HEK293 (cell line): Measurements from ENCODE around the gene RGS6.

Experiments
- ZFP41 ChIP-seq: fragments of 450-650 bp; formaldehyde crosslinking; IDR thresholded peaks from 2 replicates; pipeline ENCODE4 v1.5.1; 2016; ENCODE audit warnings: missing biosample characterization, missing genetic modification characterization, borderline replicate concordance
- ZNF10 ChIP-seq: fragments of 450-650 bp; formaldehyde crosslinking; IDR thresholded peaks from 2 replicates; pipeline ENCODE4 v1.5.1; 2017; ENCODE audit warnings: missing biosample characterization, missing genetic modification characterization
- ZSCAN5A ChIP-seq: fragments of 450-650 bp; formaldehyde crosslinking; IDR thresholded peaks from 2 replicates; pipeline ENCODE4 v1.5.1; 2016; ENCODE audit warnings: missing biosample characterization, missing genetic modification characterization
- TF ChIP-seq, protein P1 (sequence below): fragments of 450-650 bp; formaldehyde crosslinking; IDR thresholded peaks from 2 replicates; pipeline ENCODE4 v1.5.1; 2016; ENCODE audit warnings: missing biosample characterization, missing genetic modification characterization
- TF ChIP-seq, protein P2 (sequence below): fragments of 450-650 bp; formaldehyde crosslinking; IDR thresholded peaks from 2 replicates; pipeline ENCODE4 v1.5.1; 2017; ENCODE audit warnings: missing biosample characterization, missing genetic modification characterization

DNA sequence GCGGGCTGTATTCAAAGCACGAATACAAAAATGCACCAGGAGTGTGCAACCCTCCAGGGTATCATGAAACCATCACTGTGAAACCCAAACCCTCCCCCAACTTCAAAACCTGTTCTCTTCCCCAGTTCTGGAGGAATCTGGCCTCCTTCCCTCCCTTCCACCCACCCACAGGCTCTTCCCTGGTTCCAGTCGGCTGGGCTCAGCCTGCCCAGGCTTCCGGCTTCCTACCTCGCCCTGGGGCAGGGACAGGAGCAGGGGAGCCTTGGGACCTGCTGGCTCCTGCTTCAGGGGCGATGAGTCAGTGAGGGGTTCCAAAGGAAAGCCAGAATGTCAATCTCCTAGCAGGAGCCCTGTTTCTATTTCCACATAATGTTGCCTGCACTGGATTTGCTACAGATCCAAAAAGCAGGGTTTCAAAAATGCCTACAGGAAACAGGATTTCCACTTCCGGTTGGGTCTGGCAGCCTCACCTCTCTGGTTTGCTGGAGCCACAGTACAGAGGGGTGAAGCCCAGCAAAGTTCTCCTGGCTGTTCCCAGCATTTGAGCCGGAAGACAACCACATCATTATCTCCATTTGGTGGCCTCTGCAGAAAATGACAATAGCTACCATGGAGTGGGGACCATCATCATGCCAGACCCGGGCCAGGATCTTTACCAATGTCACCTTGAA lies 683.4 kb downstream of the RGS6 start:
- TF ChIP-seq, protein P1, sequence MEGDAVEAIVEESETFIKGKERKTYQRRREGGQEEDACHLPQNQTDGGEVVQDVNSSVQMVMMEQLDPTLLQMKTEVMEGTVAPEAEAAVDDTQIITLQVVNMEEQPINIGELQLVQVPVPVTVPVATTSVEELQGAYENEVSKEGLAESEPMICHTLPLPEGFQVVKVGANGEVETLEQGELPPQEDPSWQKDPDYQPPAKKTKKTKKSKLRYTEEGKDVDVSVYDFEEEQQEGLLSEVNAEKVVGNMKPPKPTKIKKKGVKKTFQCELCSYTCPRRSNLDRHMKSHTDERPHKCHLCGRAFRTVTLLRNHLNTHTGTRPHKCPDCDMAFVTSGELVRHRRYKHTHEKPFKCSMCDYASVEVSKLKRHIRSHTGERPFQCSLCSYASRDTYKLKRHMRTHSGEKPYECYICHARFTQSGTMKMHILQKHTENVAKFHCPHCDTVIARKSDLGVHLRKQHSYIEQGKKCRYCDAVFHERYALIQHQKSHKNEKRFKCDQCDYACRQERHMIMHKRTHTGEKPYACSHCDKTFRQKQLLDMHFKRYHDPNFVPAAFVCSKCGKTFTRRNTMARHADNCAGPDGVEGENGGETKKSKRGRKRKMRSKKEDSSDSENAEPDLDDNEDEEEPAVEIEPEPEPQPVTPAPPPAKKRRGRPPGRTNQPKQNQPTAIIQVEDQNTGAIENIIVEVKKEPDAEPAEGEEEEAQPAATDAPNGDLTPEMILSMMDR (tag by site-specific recombination) = no peak
- TF ChIP-seq ZSCAN5A (no peak), ZNF10 (tag by site-specific recombination) (no peak), ZFP41 (tag by site-specific recombination) (no peak)
- TF ChIP-seq, protein P2, sequence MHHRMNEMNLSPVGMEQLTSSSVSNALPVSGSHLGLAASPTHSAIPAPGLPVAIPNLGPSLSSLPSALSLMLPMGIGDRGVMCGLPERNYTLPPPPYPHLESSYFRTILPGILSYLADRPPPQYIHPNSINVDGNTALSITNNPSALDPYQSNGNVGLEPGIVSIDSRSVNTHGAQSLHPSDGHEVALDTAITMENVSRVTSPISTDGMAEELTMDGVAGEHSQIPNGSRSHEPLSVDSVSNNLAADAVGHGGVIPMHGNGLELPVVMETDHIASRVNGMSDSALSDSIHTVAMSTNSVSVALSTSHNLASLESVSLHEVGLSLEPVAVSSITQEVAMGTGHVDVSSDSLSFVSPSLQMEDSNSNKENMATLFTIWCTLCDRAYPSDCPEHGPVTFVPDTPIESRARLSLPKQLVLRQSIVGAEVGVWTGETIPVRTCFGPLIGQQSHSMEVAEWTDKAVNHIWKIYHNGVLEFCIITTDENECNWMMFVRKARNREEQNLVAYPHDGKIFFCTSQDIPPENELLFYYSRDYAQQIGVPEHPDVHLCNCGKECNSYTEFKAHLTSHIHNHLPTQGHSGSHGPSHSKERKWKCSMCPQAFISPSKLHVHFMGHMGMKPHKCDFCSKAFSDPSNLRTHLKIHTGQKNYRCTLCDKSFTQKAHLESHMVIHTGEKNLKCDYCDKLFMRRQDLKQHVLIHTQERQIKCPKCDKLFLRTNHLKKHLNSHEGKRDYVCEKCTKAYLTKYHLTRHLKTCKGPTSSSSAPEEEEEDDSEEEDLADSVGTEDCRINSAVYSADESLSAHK (tag by site-specific recombination) = no peak
